Heart left ventricle (tissue), 16 donors: ENCODE measurements around the gene MYO19. TPM values are rescaled to one million over a fixed set of nuclear protein-coding genes. Genes with fewer than 3 reads are reported as not detected.
A peak's percentile ranks its signal among the peaks of the same experiment; 100 is the strongest.

Experiments used
- ATAC-seq, 4 donors: fragments of 200-7000 bp; cut with Tn5 transposase; one replicate each; pipeline ENCODE4 v1.9.1; 2020 to 2022; ENCODE audit warnings: moderate library complexity in 4 of 4, mild to moderate bottlenecking in 3 of 4, moderate number of reproducible peaks in 1 of 4
- DNase-seq, 5 donors: peaks; one replicate each; pipeline ENCODE4 v3.0.0-alpha.2; 2020
- H3K27ac ChIP-seq, 12 donors: fragments of 200-600 bp; sonication (generic) in 4 of 12; one replicate each; pipeline versions ENCODE4 v1.5.0 to v1.8.0; 2016 to 2022; ENCODE audit warnings: mild to moderate bottlenecking in 2 of 12
- H3K27me3 ChIP-seq, 9 donors: fragments of 200-600 bp; sonication (generic) in 2 of 9; one replicate each; pipeline versions ENCODE4 v1.5.1 to v1.8.0; 2016 to 2022; ENCODE audit warnings: mild to moderate bottlenecking in 3 of 9
- H3K36me3 ChIP-seq, 9 donors: fragments of 200-600 bp; sonication (generic) in 2 of 9; one replicate each; pipeline versions ENCODE4 v1.5.0 to v1.8.0; 2018 to 2022; ENCODE audit warnings: mild to moderate bottlenecking in 2 of 9
- H3K4me1 ChIP-seq, 12 donors: fragments of 200-600 bp; sonication (generic) in 4 of 12; one replicate each; pipeline versions ENCODE4 v1.5.0 to v1.8.0; 2016 to 2022; ENCODE audit warnings: mild to moderate bottlenecking in 3 of 12
- H3K4me3 ChIP-seq, 12 donors: fragments of 200-600 bp; sonication (generic) in 4 of 12; one replicate each; pipeline versions ENCODE4 v1.5.0 to v1.8.0; 2017 to 2022; ENCODE audit warnings: mild to moderate bottlenecking in 9 of 12, moderate library complexity in 4 of 12
- H3K9me3 ChIP-seq, 12 donors: fragments of 200-600 bp; sonication (generic) in 4 of 12; one replicate each; pipeline versions ENCODE4 v1.5.0 to v1.8.0; 2016 to 2022; ENCODE audit warnings: mild to moderate bottlenecking in 1 of 12
- POLR2A ChIP-seq, 2 donors: fragments of 450-650 bp; IDR thresholded peaks; one replicate each; pipeline ENCODE4 v1.6.1; 2017; ENCODE audit warnings: antibody characterized with exemption in 2 of 2, mild to moderate bottlenecking in 2 of 2, moderate library complexity in 2 of 2
- whole genome bisulfite sequencing, 4 donors: extraction: QIAGEN DNeasy Blood & Tissue Kit in 2 of 4; methylation state at CpG; one replicate each; pipeline versions ENCODE4 v1.1.5 to v1.1.7; 2013 to 2018; 5-methylcytosine and 5-hydroxymethylcytosine counted together
- intact Hi-C, 10 donors: fragments of 100-400 bp; cut with DNase I; formaldehyde crosslinking; loops; one replicate each; pipeline versions ENCODE4 v1.11.1 to v1.14.2; 2022
- polyA plus RNA-seq, 2 donors: library from polyadenylated mRNA; stranded (reverse); fragments of 200-250 nt; gene quantifications; one replicate each; pipeline ENCODE4 v1.2.3, GENCODE V29; 2013
- total RNA-seq, 9 donors: library from RNA; depleted of rRNA in 2 of 9; stranded (reverse); fragments of >200 nt in 2 of 9; fragmentation: NEBNext Ultra II Directional in 3 of 9; extraction: Animal tissue kit (Norgen Biotek cat#: 25700) in 3 of 9; gene quantifications; one replicate each; pipeline versions ENCODE4 v1.1.0 to v1.2.4, GENCODE V29; 2016 to 2023
- TF ChIP-seq, protein P1 (sequence below), 12 donors: fragments of 200-600 bp; sonication (generic) in 4 of 12; IDR thresholded peaks; one replicate each; pipeline versions ENCODE4 v1.5.0 to v1.8.0; 2018 to 2022; ENCODE audit warnings: antibody characterized with exemption in 12 of 12, mild to moderate bottlenecking in 5 of 12
- donor health status: ischemic (EF 13 %, LVEDD 7.1; RV severe dilation, severe dysfunction).
- donor health status: healthy with polysubstance abuse.
- donor health status: DM: no; HTN: yes; CAD: no.
- donor health status: DM: no; HTN: no; CAD: no.
- donor health status: ischemic (EF 25% LVEDD 6.9; RV normal size, moderate dysfunction).
- donor health status: ischemic (EF 25% LVEDD 5.7; RV mildly dilated, moderate dysfunction).
- donor health status: healthy.
- donor health status: DM: yes; HTN: yes; CAD: no.
- donor health status: ischemic (EF 35%, LVEDD 5.7; RV mildly dilated, moderate dysfunction).
- donor health status: nonischemic (EF 11% LVEDD 7.7; RV severe dilation, severe dysfunction).
- donor health status: DM: yes; HTN: yes; CAD: no.
- donor health status: PGD.
- donor health status: ischemic (EF 29% LVEDD 5.4; RV normal size, mild dysfunction).
- donor health status: nonischemic (EF 23%, LVEDD 6.1; RV moderate dilation, normal function).

The MYO19 gene
- total and polyA plus RNA-seq, 11 donors, result 5.8 to 32.7 (median 12.3) TPM

DNA sequence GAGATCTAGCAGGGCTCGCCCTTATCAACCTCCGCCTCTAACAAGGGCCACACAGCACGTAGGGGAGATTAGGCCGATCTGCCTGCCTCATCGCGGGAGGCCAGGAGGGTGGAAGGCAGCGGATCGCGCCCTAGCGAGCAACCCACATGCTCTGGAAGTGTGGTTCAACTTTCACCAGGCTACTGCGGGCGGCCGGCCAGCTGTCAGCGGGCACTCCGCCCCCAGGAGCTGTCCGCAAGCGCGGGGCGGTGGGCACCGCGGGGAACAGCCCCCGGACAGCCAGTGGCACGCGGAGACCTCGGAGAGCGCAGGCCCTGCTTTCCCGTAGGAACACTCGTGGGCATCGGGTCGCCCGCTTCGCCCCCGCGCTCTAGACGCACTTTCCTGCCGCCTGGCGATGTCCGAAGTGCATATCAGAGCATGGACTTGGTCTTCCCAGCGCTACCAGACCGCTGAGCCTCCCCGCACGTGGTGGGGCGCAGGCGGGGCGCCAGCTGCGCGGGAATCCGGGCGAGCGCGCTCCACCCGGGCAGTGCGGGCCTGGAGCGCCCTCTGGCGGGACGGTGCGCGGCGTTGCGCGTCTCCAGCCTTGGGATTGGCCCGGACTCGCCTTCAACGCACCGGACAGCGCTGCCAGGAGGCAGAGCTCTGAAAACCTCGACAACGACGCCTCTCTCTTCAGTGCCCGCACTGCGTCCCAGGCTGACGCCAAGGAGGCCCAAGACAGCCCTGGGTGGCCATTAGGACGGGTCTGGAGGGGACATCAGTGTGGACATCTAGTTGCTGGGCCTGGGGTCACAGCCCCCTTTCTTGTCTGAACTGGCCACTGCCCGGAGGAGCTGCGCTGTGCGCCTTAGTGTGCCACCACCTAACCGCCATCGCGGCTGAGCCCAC is 51.8 kb downstream of the MYO19 start:
- TF ChIP-seq, protein P1, sequence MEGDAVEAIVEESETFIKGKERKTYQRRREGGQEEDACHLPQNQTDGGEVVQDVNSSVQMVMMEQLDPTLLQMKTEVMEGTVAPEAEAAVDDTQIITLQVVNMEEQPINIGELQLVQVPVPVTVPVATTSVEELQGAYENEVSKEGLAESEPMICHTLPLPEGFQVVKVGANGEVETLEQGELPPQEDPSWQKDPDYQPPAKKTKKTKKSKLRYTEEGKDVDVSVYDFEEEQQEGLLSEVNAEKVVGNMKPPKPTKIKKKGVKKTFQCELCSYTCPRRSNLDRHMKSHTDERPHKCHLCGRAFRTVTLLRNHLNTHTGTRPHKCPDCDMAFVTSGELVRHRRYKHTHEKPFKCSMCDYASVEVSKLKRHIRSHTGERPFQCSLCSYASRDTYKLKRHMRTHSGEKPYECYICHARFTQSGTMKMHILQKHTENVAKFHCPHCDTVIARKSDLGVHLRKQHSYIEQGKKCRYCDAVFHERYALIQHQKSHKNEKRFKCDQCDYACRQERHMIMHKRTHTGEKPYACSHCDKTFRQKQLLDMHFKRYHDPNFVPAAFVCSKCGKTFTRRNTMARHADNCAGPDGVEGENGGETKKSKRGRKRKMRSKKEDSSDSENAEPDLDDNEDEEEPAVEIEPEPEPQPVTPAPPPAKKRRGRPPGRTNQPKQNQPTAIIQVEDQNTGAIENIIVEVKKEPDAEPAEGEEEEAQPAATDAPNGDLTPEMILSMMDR (IDR thresholded peaks at IDR 0.05), result peak; percentile 87 to 98 (median 96)
- TF ChIP-seq POLR2A (IDR thresholded peaks at IDR 0.05), result no peak

GRCh38 chr17:36481829-36482228 is 52.8 kb downstream of the MYO19 start:
- peaks cover 2 to 22% (median 17%) of the 10 kb centered on the region in 12 donors for H3K4me1 ChIP-seq
- no peaks in the 10 kb centered on the region for H3K9me3 ChIP-seq
- DNase-seq (no peak), ATAC-seq (no peak)
- no peaks in the 10 kb centered on the region for H3K36me3 ChIP-seq
- peaks cover 0 to 28% (median 7%) of the 10 kb centered on the region in 9 donors for H3K27me3 ChIP-seq
- intact Hi-C loops, result loop anchor here (2.0 to 10.0 kb wide), 10 partner anchors 53 to 515 kb away; partner anchors contain the start of genes DHRS11 (in 1 of the 10), MYO19 (in 1 of the 10) and PIGW (in 1 of the 10)
- 59 to 78% (median 66%) methylated on average over 7 of the region's 7 CpGs for WGBS, 4 donors
- no peak overlapping the region for H3K27ac ChIP-seq
- TF ChIP-seq, protein P1 (IDR thresholded peaks at IDR 0.05), result no peak
- TF ChIP-seq POLR2A (IDR thresholded peaks at IDR 0.05), result no peak
- no peak overlapping the region for H3K4me3 ChIP-seq

More for the DNA sequence above, 51.8 kb downstream of the MYO19 start:
- Histone ChIP-seq H3K4me1 (peaks cover 2 to 31% (median 25%) of the 10 kb centered on the region in 12 donors), H3K27ac (peak overlapping the region in 2 of 12 donors; percentile 27 to 58), H3K27me3 (peaks cover 0 to 25% (median 7%) of the 10 kb centered on the region in 9 donors), H3K4me3 (peak overlapping the region in 11 of 12 donors; percentile 14 to 60 (median 49)), H3K36me3 (no peaks in the 10 kb centered on the region), H3K9me3 (no peaks in the 10 kb centered on the region)
- 5 to 10% (median 6%) methylated on average over 34 to 79 of the region's 79 CpGs for WGBS, 4 donors
- DNase-seq, result peak; percentile 80 to 93 (median 84)
- intact Hi-C loops, result loop anchor here (1.0 to 10.0 kb wide), 11 partner anchors 52 to 516 kb away; partner anchors contain the start of genes DHRS11 (in 1 of the 10), MYO19 (in 1 of the 10) and PIGW (in 1 of the 10)
- peak; percentile 71 to 89 (median 86) for ATAC-seq

DNA sequence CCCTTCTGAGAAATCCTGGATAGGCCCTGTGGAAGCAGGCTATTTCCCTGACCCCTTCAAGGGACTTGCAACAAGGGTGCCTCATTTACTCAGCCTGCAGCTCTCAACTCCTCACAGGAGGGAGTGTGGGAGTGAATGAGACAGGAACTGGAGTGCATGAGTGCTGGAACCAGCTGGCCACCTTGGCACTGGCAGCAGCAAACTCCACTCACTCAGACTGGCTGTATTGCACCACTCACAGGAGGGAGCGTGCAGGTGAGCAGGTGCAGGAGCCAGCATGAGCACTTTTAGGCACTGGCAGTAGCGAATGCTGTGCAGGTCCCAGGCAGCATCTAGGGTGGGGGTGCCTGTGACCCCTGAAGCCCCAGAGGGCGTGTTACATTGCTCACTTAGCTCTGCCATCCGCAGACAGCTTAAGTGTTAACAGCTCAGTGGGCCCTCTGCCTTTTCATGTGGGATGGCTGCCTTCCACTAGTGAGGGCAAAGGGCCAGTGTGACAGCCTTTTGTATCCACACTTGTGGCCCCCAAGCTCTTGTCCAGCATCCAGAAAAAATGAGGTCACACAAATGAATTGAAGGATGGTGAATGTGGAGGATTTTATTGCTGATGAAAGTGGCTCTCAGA is 59.2 kb downstream of the MYO19 start:
- 23 to 67% (median 44%) methylated on average over 4 of the region's 4 CpGs for WGBS, 4 donors
- ATAC-seq, result peak in 1 of 4 donors; percentile 38
- TF ChIP-seq, protein P1 (IDR thresholded peaks at IDR 0.05), result no peak
- no peak for TF ChIP-seq POLR2A (IDR thresholded peaks at IDR 0.05)
- H3K36me3 ChIP-seq, result no peaks in the 10 kb centered on the region
- DNase-seq, result no peak
- intact Hi-C loops, result no loop called here
- H3K27ac ChIP-seq, result no peak overlapping the region
- H3K4me1 ChIP-seq, result no peaks in the 10 kb centered on the region
- no peaks in the 10 kb centered on the region for H3K9me3 ChIP-seq
- H3K27me3 ChIP-seq, result peaks cover 0 to 34% (median 2%) of the 10 kb centered on the region in 9 donors
- no peak overlapping the region for H3K4me3 ChIP-seq

GRCh38 chr17:36474571-36474970 is 60.1 kb downstream of the MYO19 start:
- DNase-seq (no peak), ATAC-seq (no peak)
- H3K36me3 ChIP-seq, result no peaks in the 10 kb centered on the region
- H3K27me3 ChIP-seq, result peaks cover 0 to 29% (median 1%) of the 10 kb centered on the region in 9 donors
- intact Hi-C loops, result no loop called here
- TF ChIP-seq, protein P1 (IDR thresholded peaks at IDR 0.05), result no peak
- H3K9me3 ChIP-seq, result no peaks in the 10 kb centered on the region
- WGBS, 4 donors, result 68 to 76% (median 71%) methylated on average over 7 of the region's 7 CpGs
- H3K4me1 ChIP-seq, result no peaks in the 10 kb centered on the region
- H3K27ac ChIP-seq, result no peak overlapping the region
- no peak overlapping the region for H3K4me3 ChIP-seq
